22Rv1 (cell line): ENCODE results near the gene ELOVL3.

ENCODE experiments used
- CTCF ChIP-seq: fragments of 450-650 bp; IDR thresholded peaks from 2 replicates; pipeline ENCODE4 v1.5.1; 2017; ENCODE audit warnings: mild to moderate bottlenecking
- ZFX ChIP-seq: fragments of 450-650 bp; IDR thresholded peaks from 2 replicates; pipeline ENCODE4 v1.6.1; 2017; ENCODE audit warnings: antibody characterized with exemption, borderline replicate concordance

DNA sequence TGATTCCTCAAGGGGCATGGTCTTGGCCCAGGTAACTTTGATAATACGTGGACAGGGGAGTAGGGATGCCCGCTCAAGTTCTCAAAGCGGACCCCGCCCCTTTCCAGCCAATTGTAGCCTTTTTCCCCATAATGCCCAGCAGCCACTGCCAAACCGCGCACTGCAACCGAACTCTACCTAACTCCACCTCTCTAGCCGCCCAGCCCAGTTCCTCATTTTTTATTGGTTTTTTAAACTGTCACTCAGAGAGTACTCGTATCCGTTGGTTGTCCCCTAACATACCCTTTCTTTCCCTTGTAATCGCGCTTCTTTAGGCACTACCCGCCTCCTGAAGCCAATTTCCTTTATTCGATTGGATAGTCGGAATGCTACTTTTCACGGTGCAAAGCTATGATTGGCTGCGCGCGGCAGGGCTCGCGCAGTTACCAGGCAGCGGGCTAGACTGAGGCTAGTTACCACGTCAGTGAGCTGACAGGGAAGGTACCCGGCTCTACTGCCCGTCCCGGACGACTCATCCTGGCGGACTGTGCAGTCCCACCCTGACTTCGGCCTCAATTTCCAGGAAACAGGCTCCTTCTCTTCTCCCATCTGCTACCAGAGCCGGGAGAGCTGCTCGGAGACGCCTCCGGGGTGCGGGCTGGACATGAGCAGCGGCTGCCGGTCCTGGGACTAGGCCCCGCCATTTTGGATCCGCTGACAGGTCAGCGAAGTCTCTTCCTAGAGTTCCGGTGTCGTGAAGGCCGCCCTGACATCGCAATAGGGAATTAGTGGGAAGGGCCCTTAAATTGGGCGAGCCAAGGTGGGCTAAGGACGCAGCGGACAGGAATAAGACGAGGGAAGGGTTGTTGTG is 19.2 kb downstream of the ELOVL3 start, which contains the start of gene GBF1:
- TF ChIP-seq CTCF (no peak), ZFX (no peak)
